Measurements from ENCODE around the gene INSC. TPM values are rescaled to one million over a fixed set of nuclear protein-coding genes. Genes with fewer than 3 reads are reported as not detected.

INSC gene
- total RNA-seq, 1 experiment from 2014 or later: not detected

- Histone ChIP-seq H3K9me2 (replicated peaks; ENCODE audit: low read length) (no peaks in the 10 kb centered on the region), H3K27ac (ENCODE audit: low read length) (no peak overlapping the region), H3K36me3 (ENCODE audit: low read depth, low read length) (no peaks in the 10 kb centered on the region), H3K9ac (ENCODE audit: low read length) (no peak overlapping the region), H3K4me3 (ENCODE audit: low read length) (no peak overlapping the region), H3K4me2 (ENCODE audit: low read length) (no peak overlapping the region), H3F3A (ENCODE audit: low read length, unreplicated experiment) (no peaks in the 10 kb centered on the region), H3K27me3 (ENCODE audit: low read length) (no peaks in the 10 kb centered on the region), H3K9me3 (ENCODE audit: low read length) (no peaks in the 10 kb centered on the region), H4K20me1 (ENCODE audit: low read length) (no peaks in the 10 kb centered on the region), H2AFZ (ENCODE audit: low read length) (no peak overlapping the region), H3K79me2 (ENCODE audit: low read length) (no peaks in the 10 kb centered on the region), H3K4me1 (ENCODE audit: insufficient read depth, low read length) (no peaks in the 10 kb centered on the region)
- ATAC-seq (no peak), DNase-seq (no peak)
- CTCF ChIA-PET: no interaction called here
- POLR2A ChIA-PET (ENCODE audit: unreplicated experiment): no interaction called here
- TF ChIP-seq EZH2phosphoT487 (IDR thresholded peaks at IDR 0.05; ENCODE audit: borderline replicate concordance, low read length): no peak
- no peak for TF ChIP-seq EZH2 (IDR thresholded peaks at IDR 0.05; ENCODE audit: low read length, unreplicated experiment)
- TF ChIP-seq CTCF (conservative IDR thresholded peaks at IDR 0.05; ENCODE audit: low read depth, low read length): no peak
- intact Hi-C loops (cut with micrococcal nuclease): no loop called here
- BruUV-seq (replicated peaks): no TSS peak
Measured at GRCh38 chr11:15179167-15179566, 64.4 kb downstream of the INSC start.

- ChIA-PET CTCF (no interaction called here), POLR2A (ENCODE audit: unreplicated experiment) (no interaction called here)
- no peaks in the 10 kb centered on the region for H3K27me3 ChIP-seq (ENCODE audit: low read length)
- no peak overlapping the region for H3K4me2 ChIP-seq (ENCODE audit: low read length)
- DNase-seq: no peak
- H4K20me1 ChIP-seq (ENCODE audit: low read length): no peaks in the 10 kb centered on the region
- intact Hi-C loops (cut with micrococcal nuclease): no loop called here
- no peak overlapping the region for H3K27ac ChIP-seq (ENCODE audit: low read length)
- TF ChIP-seq CTCF (conservative IDR thresholded peaks at IDR 0.05; ENCODE audit: low read depth, low read length): no peak
- TF ChIP-seq EZH2 (IDR thresholded peaks at IDR 0.05; ENCODE audit: low read length, unreplicated experiment): no peak
- TF ChIP-seq EZH2phosphoT487 (IDR thresholded peaks at IDR 0.05; ENCODE audit: borderline replicate concordance, low read length): no peak
- H3K4me1 ChIP-seq (ENCODE audit: insufficient read depth, low read length): no peaks in the 10 kb centered on the region
- no TSS peak for BruUV-seq (replicated peaks)
- H3K9ac ChIP-seq (ENCODE audit: low read length): no peak overlapping the region
- no peaks in the 10 kb centered on the region for H3F3A ChIP-seq (ENCODE audit: low read length, unreplicated experiment)
- no peaks in the 10 kb centered on the region for H3K36me3 ChIP-seq (ENCODE audit: low read depth, low read length)
- no peak for ATAC-seq
- no peaks in the 10 kb centered on the region for H3K9me2 ChIP-seq (replicated peaks; ENCODE audit: low read length)
- H3K9me3 ChIP-seq (ENCODE audit: low read length): no peaks in the 10 kb centered on the region
- H2AFZ ChIP-seq (ENCODE audit: low read length): no peak overlapping the region
- H3K4me3 ChIP-seq (ENCODE audit: low read length): no peak overlapping the region
- no peaks in the 10 kb centered on the region for H3K79me2 ChIP-seq (ENCODE audit: low read length)
Measured at GRCh38 chr11:15180212-15180792, 65.6 kb downstream of the INSC start.

- Histone ChIP-seq H3K9me2 (replicated peaks; ENCODE audit: low read length) (no peaks in the 10 kb centered on the region), H3K27me3 (ENCODE audit: low read length) (no peaks in the 10 kb centered on the region), H3K4me3 (ENCODE audit: low read length) (no peak overlapping the region), H3K79me2 (ENCODE audit: low read length) (no peaks in the 10 kb centered on the region), H3K36me3 (ENCODE audit: low read depth, low read length) (no peaks in the 10 kb centered on the region), H3K9ac (ENCODE audit: low read length) (no peak overlapping the region), H4K20me1 (ENCODE audit: low read length) (no peaks in the 10 kb centered on the region), H3F3A (ENCODE audit: low read length, unreplicated experiment) (no peaks in the 10 kb centered on the region), H3K27ac (ENCODE audit: low read length) (no peak overlapping the region), H3K4me1 (ENCODE audit: insufficient read depth, low read length) (no peaks in the 10 kb centered on the region), H3K4me2 (ENCODE audit: low read length) (no peak overlapping the region), H2AFZ (ENCODE audit: low read length) (no peak overlapping the region), H3K9me3 (ENCODE audit: low read length) (no peaks in the 10 kb centered on the region)
- no TSS peak for BruUV-seq (replicated peaks)
- no peak for DNase-seq
- intact Hi-C loops (cut with micrococcal nuclease): no loop called here
- no peak for TF ChIP-seq EZH2phosphoT487 (IDR thresholded peaks at IDR 0.05; ENCODE audit: borderline replicate concordance, low read length)
- no peak for TF ChIP-seq CTCF (conservative IDR thresholded peaks at IDR 0.05; ENCODE audit: low read depth, low read length)
- TF ChIP-seq EZH2 (IDR thresholded peaks at IDR 0.05; ENCODE audit: low read length, unreplicated experiment): no peak
- POLR2A ChIA-PET (ENCODE audit: unreplicated experiment): no interaction called here
- CTCF ChIA-PET: no interaction called here
- no peak for ATAC-seq
Measured at GRCh38 chr11:15182372-15182771, 67.6 kb downstream of the INSC start.
